CD4-positive, alpha-beta T cell treated with Interleukin-12 subunit alpha and Interleukin-12 subunit beta, for 1 hour (primary cell): ENCODE results near the gene ZNF664.

Source experiments
- DNase-seq: peaks from one replicate; pipeline ENCODE4 v3.0.0-alpha.2; 2020

The ZNF664 gene

GRCh38 chr12:124036657-124037109 is 63.7 kb downstream of the ZNF664 start:
- DNase-seq, result peak; percentile 53

- DNase-seq, result no peak
Observed at GRCh38 chr12:124037331-124037730, 64.3 kb downstream of the ZNF664 start.

GRCh38 chr12:124039276-124039675 is 66.3 kb downstream of the ZNF664 start:
- no peak for DNase-seq

DNA sequence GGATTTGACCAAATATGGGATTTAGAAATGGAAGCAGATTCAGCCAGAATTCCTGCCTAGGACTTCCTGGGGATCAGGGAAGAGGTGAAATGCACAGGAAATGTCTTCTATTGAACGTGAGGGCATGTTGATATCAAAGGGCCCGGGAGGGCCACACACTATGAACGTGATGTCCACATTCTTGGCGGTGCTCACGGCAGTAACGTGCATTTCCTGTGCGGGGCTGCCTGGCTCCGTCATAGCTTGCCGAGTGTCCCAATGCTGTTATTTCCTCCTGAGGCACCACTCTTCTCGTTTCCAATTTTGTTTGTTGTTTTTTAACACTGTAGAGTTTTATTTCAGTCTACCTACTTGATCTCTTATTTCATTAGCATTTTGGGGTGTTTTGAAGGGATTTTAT is 67.3 kb downstream of the ZNF664 start:
- no peak for DNase-seq

GRCh38 chr12:124040737-124041136 is 67.7 kb downstream of the ZNF664 start:
- DNase-seq, result no peak

- no peak for DNase-seq
Observed at GRCh38 chr12:124041907-124042306, 68.9 kb downstream of the ZNF664 start.

- DNase-seq, result no peak
Observed at GRCh38 chr12:124044021-124044420, 71.0 kb downstream of the ZNF664 start.

DNA sequence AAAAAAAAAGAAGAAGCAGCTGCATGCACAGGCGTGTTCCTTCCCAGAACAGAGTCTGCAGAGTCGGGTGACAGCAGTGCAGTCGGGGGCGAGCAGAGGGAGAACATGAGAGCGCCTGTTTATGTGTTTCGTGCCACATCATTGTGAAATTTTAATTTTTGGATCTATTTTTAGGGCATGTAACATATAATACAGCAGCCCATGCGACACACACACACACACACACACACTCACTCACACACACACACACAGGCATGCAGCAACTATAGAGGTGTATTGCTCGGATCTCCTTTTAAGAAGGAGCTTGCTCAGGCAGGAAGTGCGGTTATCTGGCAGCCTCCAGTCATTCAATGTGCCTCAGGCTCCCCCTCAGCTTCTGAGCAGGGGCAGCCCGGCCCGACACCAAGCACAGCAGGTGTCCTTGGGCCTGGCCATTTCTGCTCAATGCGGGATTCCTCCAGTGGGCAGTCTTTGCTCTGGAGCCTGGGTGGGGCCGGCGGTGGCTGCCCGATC is 71.8 kb downstream of the ZNF664 start:
- peak; percentile 9 for DNase-seq

DNA sequence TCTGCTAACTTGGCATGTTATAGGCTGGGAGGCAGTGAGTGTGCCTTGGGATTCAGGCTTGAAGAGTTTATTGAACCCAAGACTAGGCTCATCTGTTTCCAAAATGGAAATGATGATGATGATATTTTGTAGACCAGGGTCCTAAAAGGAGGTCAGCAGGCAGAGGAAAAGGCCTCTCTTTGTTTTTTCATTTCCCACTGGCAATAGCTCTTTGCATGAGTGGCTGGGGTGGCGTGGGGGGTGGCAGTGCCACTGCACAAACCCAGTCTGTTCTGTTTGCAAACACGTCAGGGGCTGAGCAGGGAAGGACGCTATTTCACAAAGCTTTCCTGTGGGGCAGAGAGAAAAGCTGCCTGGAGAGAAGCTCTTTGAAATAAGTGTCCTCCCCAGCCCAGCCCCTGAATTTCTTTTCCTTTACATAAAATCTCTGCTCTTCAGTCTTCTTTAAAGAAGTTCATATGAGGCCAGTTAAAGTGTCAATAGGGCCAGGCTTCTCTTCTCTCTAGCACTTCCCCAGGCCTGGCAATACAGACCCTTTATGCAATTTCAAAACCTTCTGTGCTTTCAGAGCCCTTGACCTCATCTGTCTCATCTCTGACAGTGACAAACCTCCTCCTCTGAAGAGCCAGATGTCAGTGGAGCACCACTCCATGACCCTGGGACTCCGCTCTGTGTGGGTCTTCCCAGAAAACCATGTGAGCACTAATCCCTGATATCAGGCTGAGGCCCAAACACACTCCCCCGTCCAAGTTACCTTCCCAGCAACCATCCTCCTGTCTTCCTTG is 72.8 kb downstream of the ZNF664 start:
- no peak for DNase-seq

GRCh38 chr12:124046456-124046740 is 73.4 kb downstream of the ZNF664 start:
- no peak for DNase-seq

- DNase-seq, result no peak
Observed at GRCh38 chr12:124047045-124047566, 74.1 kb downstream of the ZNF664 start.

DNA sequence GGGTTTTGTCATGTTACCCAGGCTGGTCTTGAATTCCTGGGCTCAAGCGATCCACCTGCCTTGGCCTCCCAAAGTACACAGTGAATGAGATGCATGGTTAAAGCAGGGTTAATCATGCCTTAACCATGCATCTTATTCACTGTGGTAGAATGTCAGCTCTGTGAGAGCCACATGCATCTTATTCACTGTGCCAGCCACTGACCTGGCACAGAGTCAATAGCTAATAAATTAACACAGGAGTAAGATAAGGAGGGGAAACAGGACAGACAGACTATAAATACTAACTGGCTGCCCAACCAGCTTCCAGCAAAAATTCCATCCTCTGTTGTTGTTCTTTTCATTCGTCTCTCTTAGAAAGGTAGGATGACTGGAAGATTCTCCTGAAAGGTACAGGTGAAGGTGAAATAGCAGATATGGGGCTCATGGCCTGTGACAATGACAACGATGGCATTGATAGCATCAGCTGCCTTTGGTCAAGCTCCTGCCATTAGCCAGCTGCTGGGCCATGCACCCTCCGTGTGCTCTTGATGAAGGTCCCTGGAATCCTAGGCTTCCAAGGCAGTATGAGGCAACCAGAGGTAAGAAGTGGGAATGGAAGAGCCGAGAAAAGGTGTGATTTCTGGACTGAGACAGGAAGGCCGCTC is 76.6 kb downstream of the ZNF664 start:
- DNase-seq, result no peak

DNA sequence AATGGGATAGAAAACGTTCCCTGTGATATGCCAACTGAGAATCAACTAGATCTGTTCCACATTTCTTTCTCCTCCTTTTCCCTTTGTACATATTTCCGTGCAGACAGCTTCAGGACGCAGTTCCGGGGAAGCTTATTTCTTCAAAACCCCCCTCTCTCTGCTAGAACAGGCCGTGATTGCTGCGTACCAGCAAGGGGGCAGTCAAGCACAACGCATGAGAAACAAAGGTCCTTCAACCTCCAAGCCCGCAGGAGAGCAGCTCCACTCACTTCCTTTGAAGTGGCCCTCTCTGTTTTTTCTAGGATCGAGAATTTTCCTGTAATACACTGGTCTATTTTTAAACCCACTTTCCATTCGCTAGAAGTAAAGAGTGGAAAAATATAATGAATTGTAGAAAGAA is 80.8 kb downstream of the ZNF664 start:
- no peak for DNase-seq

- no peak for DNase-seq
Observed at GRCh38 chr12:124055066-124055465, 82.1 kb downstream of the ZNF664 start.

DNA sequence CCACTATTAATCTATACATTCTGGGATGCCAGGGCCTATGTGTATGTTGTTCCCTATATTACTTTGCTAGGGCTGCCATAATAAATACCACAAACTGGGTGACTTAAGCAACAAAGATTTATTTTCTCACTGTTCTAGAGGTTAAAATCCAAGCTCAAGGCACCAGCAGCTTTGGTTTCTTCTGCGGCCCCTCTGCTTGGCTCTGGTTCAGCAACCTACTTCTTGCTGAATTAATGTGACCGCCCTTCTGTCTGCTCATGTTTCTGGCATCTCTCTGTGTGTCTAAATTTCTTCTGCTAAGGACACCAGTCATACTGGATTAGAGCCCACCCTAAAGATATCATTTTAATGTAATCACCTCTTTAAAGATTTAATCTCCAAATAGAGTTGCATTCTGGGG is 84.7 kb downstream of the ZNF664 start:
- no peak for DNase-seq

DNA sequence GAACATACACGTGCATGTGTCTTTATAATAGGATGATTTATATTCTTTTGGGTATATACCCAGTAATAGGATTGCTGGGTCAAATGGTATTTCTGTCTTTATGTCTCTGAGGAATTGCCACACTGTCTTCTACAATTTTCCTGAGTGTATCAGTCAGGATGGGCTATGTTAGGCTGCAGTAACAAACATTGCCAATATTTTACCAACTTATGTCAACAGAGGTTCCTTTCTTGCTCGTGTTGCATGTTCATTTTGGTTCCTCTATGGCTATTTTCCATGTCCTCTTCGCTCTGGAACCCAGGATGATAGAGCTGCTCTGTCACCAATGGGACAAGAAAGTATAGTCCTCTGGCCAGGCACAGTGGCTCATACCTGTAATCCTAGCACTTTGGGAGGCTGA is 86.7 kb downstream of the ZNF664 start:
- no peak for DNase-seq
